A549 (cell line): ENCODE measurements around the gene ETFRF1. TPM values are rescaled to one million over a fixed set of nuclear protein-coding genes. Genes with fewer than 3 reads are reported as not detected.

Experiments
- ATAC-seq, 2 experiments: fragments of 200-7000 bp in 1 of 2; fragments of >200 bp in 1 of 2; cut with Nextera tagmentation in 1 of 2; cut with Tn5 transposase in 1 of 2; 3 replicates each; pipeline versions ENCODE4 v1.8.0 to v1.9.1; 2018 to 2020; ENCODE audit warnings: mild to moderate bottlenecking in 1 of 2, moderate library complexity in 1 of 2
- CTCF ChIA-PET: fragments of 300-600 bp; sonication (Branson Sonifier 250); formaldehyde crosslinking; extraction: SDS; loops from one replicate; lab custom pipeline; 2021; ENCODE audit warnings: antibody characterized with exemption, inconsistent platforms; lab: Yijun Ruan, JAX
- POLR2A ChIA-PET: fragments of 350-600 bp; formaldehyde crosslinking; extraction: SDS; loops from one replicate; lab custom pipeline; 2021; ENCODE audit warnings: antibody characterized with exemption, inconsistent platforms; lab: Yijun Ruan, JAX
- DNase-seq, 2 experiments: peaks; one replicate each; pipeline versions ENCODE4 v3.0.0 to v3.0.0-alpha.2; 2011 to 2016; ENCODE audit warnings: low read depth in 1 of 2, low spot score in 1 of 2
- FAIRE-seq: peaks from 2 replicates; lab custom pipeline; 2011; peaks lifted over from hg19 to GRCh38; lab: Jason Lieb, UNC
- H3K27ac ChIP-seq, 2 experiments: fragments of >200 bp; sonication (Bioruptor Twin); formaldehyde crosslinking; 3 replicates each; pipeline ENCODE4 v1.5.1; 2016 to 2017
- H3K4me1 ChIP-seq: fragments of >200 bp; sonication (Bioruptor Twin); formaldehyde crosslinking; 3 replicates; pipeline ENCODE4 v1.6.1; 2016
- H3K4me2 ChIP-seq: fragments of >200 bp; sonication (Bioruptor Twin); formaldehyde crosslinking; 3 replicates; pipeline ENCODE4 v1.6.1; 2016
- H3K4me3 ChIP-seq: fragments of >200 bp; sonication (Bioruptor Twin); formaldehyde crosslinking; 3 replicates; pipeline ENCODE4 v1.5.1; 2016
- H3K9me3 ChIP-seq: fragments of >200 bp; sonication (Bioruptor Twin); formaldehyde crosslinking; 3 replicates; pipeline ENCODE4 v1.6.1; 2016
- CHD2 ChIP-seq: fragments of 150-350 bp; IDR thresholded peaks from 2 replicates; pipeline ENCODE4 v1.6.1; 2014; ENCODE audit warnings: low read length; ENCODE audit not compliant: partially characterized antibody
- CHD4 ChIP-seq: fragments of 200-600 bp; sonication (generic); IDR thresholded peaks from 2 replicates; pipeline ENCODE4 v1.6.1; 2016; ENCODE audit warnings: antibody characterized with exemption, mild to moderate bottlenecking, borderline replicate concordance
- EHF ChIP-seq: fragments of 250-450 bp; sonication (Bioruptor Pico); IDR thresholded peaks from 2 replicates; pipeline ENCODE4 v1.5.0; 2020; ENCODE audit warnings: mild to moderate bottlenecking
- EHMT2 ChIP-seq: fragments of 200-600 bp; sonication (generic); IDR thresholded peaks from 2 replicates; pipeline ENCODE4 v1.6.1; 2016; ENCODE audit warnings: antibody characterized with exemption, low read depth, mild to moderate bottlenecking, moderate library complexity
- FOSB ChIP-seq: fragments of 250-450 bp; sonication (Bioruptor Pico); IDR thresholded peaks from 2 replicates; pipeline ENCODE4 v1.5.0; 2020; ENCODE audit warnings: mild to moderate bottlenecking, moderate library complexity
- FOSL2 ChIP-seq, 2 experiments: fragments of 450-650 bp in 1 of 2; fragments of >200 bp in 1 of 2; sonication (Bioruptor Twin) in 1 of 2; formaldehyde crosslinking; IDR thresholded peaks; 2 replicates each; pipeline versions ENCODE4 v1.5.0 to v1.6.1; 2016 to 2020; ENCODE audit warnings: mild to moderate bottlenecking in 1 of 2, moderate library complexity in 1 of 2
- GATA3 ChIP-seq: IDR thresholded peaks from 2 replicates; pipeline ENCODE4 v1.6.1; 2012; ENCODE audit warnings: borderline replicate concordance
- HOXB5 ChIP-seq: fragments of 250-450 bp; sonication (Bioruptor Pico); IDR thresholded peaks from 2 replicates; pipeline ENCODE4 v1.5.0; 2020; ENCODE audit warnings: mild to moderate bottlenecking, moderate library complexity
- JUN ChIP-seq, 2 experiments: fragments of >200 bp; sonication (Bioruptor Twin); formaldehyde crosslinking; IDR thresholded peaks; 2 replicates in 1 of 2; 3 replicates in 1 of 2; pipeline ENCODE4 v1.6.1; 2016 to 2017
- KDM1A ChIP-seq: fragments of 200-600 bp; sonication (generic); IDR thresholded peaks from 2 replicates; pipeline ENCODE4 v1.6.1; 2016; ENCODE audit warnings: low read depth, mild to moderate bottlenecking
- MAFK ChIP-seq: fragments of 450-650 bp; IDR thresholded peaks from 2 replicates; pipeline ENCODE4 v1.6.1; 2014; ENCODE audit not compliant: partially characterized antibody
- MAZ ChIP-seq: fragments of 150-350 bp; IDR thresholded peaks from 2 replicates; pipeline ENCODE4 v1.6.1; 2014; ENCODE audit warnings: antibody characterized with exemption, low read depth, low read length, borderline replicate concordance
- MYC ChIP-seq: IDR thresholded peaks from 2 replicates; pipeline ENCODE4 v1.6.1; 2012; ENCODE audit warnings: mild to moderate bottlenecking, inconsistent platforms, low read length, improper control_type of control experiment, borderline replicate concordance
- RAD21 ChIP-seq, 2 experiments: fragments of >200 bp in 1 of 2; sonication (Bioruptor Twin) in 1 of 2; formaldehyde crosslinking in 1 of 2; IDR thresholded peaks in 1 of 2; conservative IDR thresholded peaks in 1 of 2; 2 replicates in 1 of 2; 3 replicates in 1 of 2; pipeline ENCODE4 v1.6.1; 2012 to 2018; ENCODE audit warnings: inconsistent platforms in 1 of 2
- SMC3 ChIP-seq: fragments of >200 bp; sonication (Bioruptor Twin); formaldehyde crosslinking; IDR thresholded peaks from 3 replicates; pipeline ENCODE4 v1.6.1; 2018; ENCODE audit warnings: inconsistent platforms
- TP53 ChIP-seq: fragments of 250-450 bp; sonication (Bioruptor Pico); IDR thresholded peaks from 2 replicates; pipeline ENCODE4 v1.5.0; 2021; ENCODE audit warnings: mild to moderate bottlenecking, moderate library complexity
- ZFP36 ChIP-seq: fragments of 450-650 bp; IDR thresholded peaks from 2 replicates; pipeline ENCODE4 v1.6.1; 2014; ENCODE audit warnings: borderline replicate concordance; ENCODE audit not compliant: partially characterized antibody
- ZSCAN20 ChIP-seq: fragments of 250-450 bp; sonication (Bioruptor Pico); IDR thresholded peaks from 2 replicates; pipeline ENCODE4 v1.8.0; 2022; ENCODE audit warnings: mild to moderate bottlenecking, moderate library complexity
- WGBS: methylation state at CpG from one replicate; pipeline ENCODE4 v1.1.6; 2017; ENCODE audit errors: missing lambda C conversion rate; 5-methylcytosine and 5-hydroxymethylcytosine counted together
- polyA plus RNA-seq, 4 experiments: library from polyadenylated mRNA; depleted of rRNA in 3 of 4; stranded (reverse); fragments of >200 nt; fragmentation: RNase III in 1 of 4; extraction: RNeasy Plus Mini Kit Qiagen cat#74134 plus additional on column Dnase treatment in 1 of 4; gene quantifications; 2 replicates in 3 of 4; 3 replicates in 1 of 4; pipeline ENCODE4 v1.2.3, GENCODE V29; 2011 to 2017
- TF ChIP-seq, protein P1 (sequence below): fragments of 250-450 bp; sonication (Bioruptor Pico); IDR thresholded peaks from 2 replicates; pipeline ENCODE4 v1.5.0; 2021; ENCODE audit warnings: mild to moderate bottlenecking, moderate library complexity, borderline replicate concordance
- TF ChIP-seq, protein P2 (sequence below): IDR thresholded peaks from 2 replicates; pipeline ENCODE4 v1.6.1; 2012
- TF ChIP-seq, protein P3 (sequence below): fragments of 200-600 bp; sonication (generic); IDR thresholded peaks from 2 replicates; pipeline ENCODE4 v1.6.1; 2016; ENCODE audit warnings: antibody characterized with exemption, mild to moderate bottlenecking, moderate library complexity
- TF ChIP-seq, protein P4 (sequence below): IDR thresholded peaks from 2 replicates; pipeline ENCODE4 v1.6.1; 2012; ENCODE audit warnings: low read depth, borderline replicate concordance
- TF ChIP-seq, protein P5 (sequence below): fragments of >200 bp; sonication (Bioruptor Twin); formaldehyde crosslinking; IDR thresholded peaks from 3 replicates; pipeline ENCODE4 v1.6.1; 2016

Gene ETFRF1
- polyA plus RNA-seq, 2 of the 4 experiments (the other 2 are of a cell fraction), result 11.5 to 23.6 TPM

DNA sequence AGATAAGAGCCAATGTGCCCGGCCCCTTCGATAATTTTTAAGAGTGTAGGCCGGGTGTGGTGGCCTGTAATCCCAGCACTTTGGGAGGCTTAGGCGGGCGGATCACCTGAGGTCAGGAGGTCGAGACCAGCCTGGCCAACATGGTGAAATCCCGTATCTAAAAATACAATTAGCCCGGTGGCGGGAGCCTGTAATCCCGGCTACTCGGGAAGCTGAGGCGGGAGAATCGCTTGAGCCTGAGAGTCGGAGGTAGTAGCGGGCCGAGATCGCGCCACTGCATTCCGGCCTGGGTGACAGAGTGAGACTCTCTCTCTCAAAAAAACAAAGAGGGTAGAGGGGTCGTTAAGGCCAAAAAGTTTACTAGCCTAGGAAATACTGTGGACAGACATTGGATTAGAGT is 53.1 kb downstream of the ETFRF1 start:
- ChIA-PET POLR2A (interaction anchor here (0.6 to 1.3 kb wide), 2 partner anchors 136 to 605 kb away, joined by 3 read pairs; no protein-coding TSS in a partner anchor), CTCF (no interaction called here)
- Histone ChIP-seq H3K4me2 (no peak overlapping the region), H3K4me1 (peaks cover 21% of the 10 kb centered on the region), H3K9me3 (no peaks in the 10 kb centered on the region), H3K4me3 (no peak overlapping the region), H3K27ac (no peak overlapping the region)
- DNase-seq (no peak), FAIRE-seq (no peak), ATAC-seq (no peak)
- TF ChIP-seq FOSL2 (IDR thresholded peaks at IDR 0.05), result no peak
- no peak for TF ChIP-seq FOSL2 (CRISPR knock-in tag; IDR thresholded peaks at IDR 0.05)
- TF ChIP-seq MYC, result no peak
- no peak for TF ChIP-seq GATA3
- TF ChIP-seq, protein P1, sequence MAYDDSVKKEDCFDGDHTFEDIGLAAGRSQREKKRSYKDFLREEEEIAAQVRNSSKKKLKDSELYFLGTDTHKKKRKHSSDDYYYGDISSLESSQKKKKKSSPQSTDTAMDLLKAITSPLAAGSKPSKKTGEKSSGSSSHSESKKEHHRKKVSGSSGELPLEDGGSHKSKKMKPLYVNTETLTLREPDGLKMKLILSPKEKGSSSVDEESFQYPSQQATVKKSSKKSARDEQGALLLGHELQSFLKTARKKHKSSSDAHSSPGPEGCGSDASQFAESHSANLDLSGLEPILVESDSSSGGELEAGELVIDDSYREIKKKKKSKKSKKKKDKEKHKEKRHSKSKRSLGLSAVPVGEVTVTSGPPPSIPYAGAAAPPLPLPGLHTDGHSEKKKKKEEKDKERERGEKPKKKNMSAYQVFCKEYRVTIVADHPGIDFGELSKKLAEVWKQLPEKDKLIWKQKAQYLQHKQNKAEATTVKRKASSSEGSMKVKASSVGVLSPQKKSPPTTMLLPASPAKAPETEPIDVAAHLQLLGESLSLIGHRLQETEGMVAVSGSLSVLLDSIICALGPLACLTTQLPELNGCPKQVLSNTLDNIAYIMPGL (CRISPR knock-in tag), result no peak
- no peak for TF ChIP-seq MAZ
- no peak for TF ChIP-seq SMC3
- TF ChIP-seq, protein P2, sequence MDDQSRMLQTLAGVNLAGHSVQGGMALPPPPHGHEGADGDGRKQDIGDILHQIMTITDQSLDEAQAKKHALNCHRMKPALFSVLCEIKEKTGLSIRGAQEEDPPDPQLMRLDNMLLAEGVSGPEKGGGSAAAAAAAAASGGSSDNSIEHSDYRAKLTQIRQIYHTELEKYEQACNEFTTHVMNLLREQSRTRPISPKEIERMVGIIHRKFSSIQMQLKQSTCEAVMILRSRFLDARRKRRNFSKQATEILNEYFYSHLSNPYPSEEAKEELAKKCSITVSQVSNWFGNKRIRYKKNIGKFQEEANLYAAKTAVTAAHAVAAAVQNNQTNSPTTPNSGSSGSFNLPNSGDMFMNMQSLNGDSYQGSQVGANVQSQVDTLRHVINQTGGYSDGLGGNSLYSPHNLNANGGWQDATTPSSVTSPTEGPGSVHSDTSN, result no peak
- TF ChIP-seq CHD4, result no peak
- TF ChIP-seq EHMT2, result no peak
- no peak for TF ChIP-seq TP53
- TF ChIP-seq ZSCAN20 (CRISPR knock-in tag), result no peak
- TF ChIP-seq, protein P3, sequence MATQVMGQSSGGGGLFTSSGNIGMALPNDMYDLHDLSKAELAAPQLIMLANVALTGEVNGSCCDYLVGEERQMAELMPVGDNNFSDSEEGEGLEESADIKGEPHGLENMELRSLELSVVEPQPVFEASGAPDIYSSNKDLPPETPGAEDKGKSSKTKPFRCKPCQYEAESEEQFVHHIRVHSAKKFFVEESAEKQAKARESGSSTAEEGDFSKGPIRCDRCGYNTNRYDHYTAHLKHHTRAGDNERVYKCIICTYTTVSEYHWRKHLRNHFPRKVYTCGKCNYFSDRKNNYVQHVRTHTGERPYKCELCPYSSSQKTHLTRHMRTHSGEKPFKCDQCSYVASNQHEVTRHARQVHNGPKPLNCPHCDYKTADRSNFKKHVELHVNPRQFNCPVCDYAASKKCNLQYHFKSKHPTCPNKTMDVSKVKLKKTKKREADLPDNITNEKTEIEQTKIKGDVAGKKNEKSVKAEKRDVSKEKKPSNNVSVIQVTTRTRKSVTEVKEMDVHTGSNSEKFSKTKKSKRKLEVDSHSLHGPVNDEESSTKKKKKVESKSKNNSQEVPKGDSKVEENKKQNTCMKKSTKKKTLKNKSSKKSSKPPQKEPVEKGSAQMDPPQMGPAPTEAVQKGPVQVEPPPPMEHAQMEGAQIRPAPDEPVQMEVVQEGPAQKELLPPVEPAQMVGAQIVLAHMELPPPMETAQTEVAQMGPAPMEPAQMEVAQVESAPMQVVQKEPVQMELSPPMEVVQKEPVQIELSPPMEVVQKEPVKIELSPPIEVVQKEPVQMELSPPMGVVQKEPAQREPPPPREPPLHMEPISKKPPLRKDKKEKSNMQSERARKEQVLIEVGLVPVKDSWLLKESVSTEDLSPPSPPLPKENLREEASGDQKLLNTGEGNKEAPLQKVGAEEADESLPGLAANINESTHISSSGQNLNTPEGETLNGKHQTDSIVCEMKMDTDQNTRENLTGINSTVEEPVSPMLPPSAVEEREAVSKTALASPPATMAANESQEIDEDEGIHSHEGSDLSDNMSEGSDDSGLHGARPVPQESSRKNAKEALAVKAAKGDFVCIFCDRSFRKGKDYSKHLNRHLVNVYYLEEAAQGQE, result no peak
- no peak for TF ChIP-seq JUN (IDR thresholded peaks at IDR 0.05)
- no peak for TF ChIP-seq ZFP36
- TF ChIP-seq, protein P4, sequence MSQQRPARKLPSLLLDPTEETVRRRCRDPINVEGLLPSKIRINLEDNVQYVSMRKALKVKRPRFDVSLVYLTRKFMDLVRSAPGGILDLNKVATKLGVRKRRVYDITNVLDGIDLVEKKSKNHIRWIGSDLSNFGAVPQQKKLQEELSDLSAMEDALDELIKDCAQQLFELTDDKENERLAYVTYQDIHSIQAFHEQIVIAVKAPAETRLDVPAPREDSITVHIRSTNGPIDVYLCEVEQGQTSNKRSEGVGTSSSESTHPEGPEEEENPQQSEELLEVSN, result no peak
- no peak for TF ChIP-seq RAD21 (conservative IDR thresholded peaks at IDR 0.05 in 1 of 2, IDR thresholded peaks at IDR 0.05 in 1 of 2)
- no peak for TF ChIP-seq KDM1A
- TF ChIP-seq HOXB5 (CRISPR knock-in tag), result no peak
- TF ChIP-seq FOSB (CRISPR knock-in tag), result no peak
- WGBS, result 93% methylated on average over 20 of the region's 20 CpGs

DNA sequence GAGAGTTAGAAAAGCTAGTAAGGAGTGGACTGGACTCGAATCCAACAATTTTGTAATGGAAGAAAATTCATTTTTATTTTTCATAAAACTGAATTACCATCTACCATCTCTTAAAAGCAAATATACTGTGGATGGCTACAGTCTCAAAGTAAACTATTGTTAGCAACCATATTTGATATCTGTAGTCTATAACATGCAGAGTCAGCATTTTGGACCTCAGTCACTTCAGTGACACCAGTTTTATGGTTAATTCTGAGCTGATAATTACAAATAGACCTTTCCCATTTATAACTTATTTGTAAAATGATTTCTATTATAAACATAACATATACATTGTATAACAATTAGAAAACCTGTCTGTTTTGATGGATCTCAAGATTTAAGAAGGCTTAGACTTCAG is 53.7 kb downstream of the ETFRF1 start:
- no peak overlapping the region for H3K4me3 ChIP-seq
- WGBS, result 96% methylated on average over 1 of the region's 1 CpG
- peak overlapping the region; percentile 90; the same call in 2 of the 3 replicates for H3K4me2 ChIP-seq
- DNase-seq, result no peak
- CTCF ChIA-PET, result no interaction called here
- FAIRE-seq, result no peak
- POLR2A ChIA-PET, result interaction anchor here (0.6 to 1.3 kb wide), 2 partner anchors 135 to 604 kb away, joined by 3 read pairs; no protein-coding TSS in a partner anchor
- peaks cover 15% of the 10 kb centered on the region for H3K4me1 ChIP-seq
- ATAC-seq, result no peak
- H3K9me3 ChIP-seq, result no peaks in the 10 kb centered on the region
- H3K27ac ChIP-seq, result no peak overlapping the region
- TF ChIP-seq EHF (CRISPR knock-in tag) (no peak), CHD2 (no peak), MAFK (peak; percentile 97), HOXB5 (CRISPR knock-in tag) (no peak)
- TF ChIP-seq, protein P5, sequence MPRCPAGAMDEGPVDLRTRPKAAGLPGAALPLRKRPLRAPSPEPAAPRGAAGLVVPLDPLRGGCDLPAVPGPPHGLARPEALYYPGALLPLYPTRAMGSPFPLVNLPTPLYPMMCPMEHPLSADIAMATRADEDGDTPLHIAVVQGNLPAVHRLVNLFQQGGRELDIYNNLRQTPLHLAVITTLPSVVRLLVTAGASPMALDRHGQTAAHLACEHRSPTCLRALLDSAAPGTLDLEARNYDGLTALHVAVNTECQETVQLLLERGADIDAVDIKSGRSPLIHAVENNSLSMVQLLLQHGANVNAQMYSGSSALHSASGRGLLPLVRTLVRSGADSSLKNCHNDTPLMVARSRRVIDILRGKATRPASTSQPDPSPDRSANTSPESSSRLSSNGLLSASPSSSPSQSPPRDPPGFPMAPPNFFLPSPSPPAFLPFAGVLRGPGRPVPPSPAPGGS, result no peak
- TF ChIP-seq, protein P1 (CRISPR knock-in tag), result no peak
- TF ChIP-seq, protein P2, result no peak
